Measurements from ENCODE around the gene IGSF21.
"Not testable (repeated sequence)": the region's sequence is repeated elsewhere in the genome, so short reads cannot be mapped to it uniquely, and the experiment has no call there.

IGSF21 gene

GRCh38 chr1:18412882-18413353, 305.3 kb downstream of the IGSF21 start:
- TF ChIP-seq CTCF (conservative IDR thresholded peaks at IDR 0.05; ENCODE audit: low read depth, low read length) = no peak
- H3K4me3 ChIP-seq (ENCODE audit: low read depth, low read length) = no peak overlapping the region
- no peak for DNase-seq (ENCODE audit: low read depth)

- TF ChIP-seq CTCF (conservative IDR thresholded peaks at IDR 0.05; ENCODE audit: low read depth, low read length) = no peak
- H3K4me3 ChIP-seq (ENCODE audit: low read depth, low read length) = no peak overlapping the region
- no peak for DNase-seq (ENCODE audit: low read depth)
These were observed 306.1 kb downstream of the IGSF21 start for GRCh38 chr1:18413541-18414305.

- no peak for DNase-seq (ENCODE audit: low read depth)
- no peak for TF ChIP-seq CTCF (conservative IDR thresholded peaks at IDR 0.05; ENCODE audit: low read depth, low read length)
- H3K4me3 ChIP-seq (ENCODE audit: low read depth, low read length) = no peak overlapping the region
These were observed 306.7 kb downstream of the IGSF21 start for GRCh38 chr1:18414321-18414720.

GRCh38 chr1:18414872-18415447, 307.4 kb downstream of the IGSF21 start:
- DNase-seq (ENCODE audit: low read depth) = no peak
- no peak overlapping the region for H3K4me3 ChIP-seq (ENCODE audit: low read depth, low read length)
- TF ChIP-seq CTCF (conservative IDR thresholded peaks at IDR 0.05; ENCODE audit: low read depth, low read length) = no peak

GRCh38 chr1:18415448-18416027, 307.9 kb downstream of the IGSF21 start:
- DNase-seq (ENCODE audit: low read depth) = no peak
- no peak overlapping the region for H3K4me3 ChIP-seq (ENCODE audit: low read depth, low read length)
- TF ChIP-seq CTCF (conservative IDR thresholded peaks at IDR 0.05; ENCODE audit: low read depth, low read length) = no peak

- not testable (repeated sequence) for DNase-seq (ENCODE audit: low read depth)
These were observed 308.5 kb downstream of the IGSF21 start for GRCh38 chr1:18416126-18416525.

GRCh38 chr1:18417316-18418269, 310.0 kb downstream of the IGSF21 start:
- H3K4me3 ChIP-seq (ENCODE audit: low read depth, low read length) = no peak overlapping the region
- TF ChIP-seq CTCF (conservative IDR thresholded peaks at IDR 0.05; ENCODE audit: low read depth, low read length) = no peak
- DNase-seq (ENCODE audit: low read depth) = no peak

More at GRCh38 chr1:18416126-18416525, 308.5 kb downstream of the IGSF21 start:
- H3K4me3 ChIP-seq (ENCODE audit: low read depth, low read length) = not testable (repeated sequence)

Data from choroid plexus epithelial cell (primary cell).